GM23338 (cell line): ENCODE measurements around the gene TGFB3. TPM values are rescaled to one million over a fixed set of nuclear protein-coding genes. Genes with fewer than 3 reads are reported as not detected.
A peak's percentile ranks its signal among the peaks of the same experiment; 100 is the strongest.

Source experiments
- ATAC-seq: fragments of 200-7000 bp; cut with Tn5 transposase; 3 replicates; pipeline ENCODE4 v1.9.1; 2020
- DNase-seq: peaks from one replicate; pipeline ENCODE4 v3.0.0-alpha.2; 2015; ENCODE audit warnings: low spot score
- H2AFZ ChIP-seq: fragments of 200-600 bp; sonication (generic); 2 replicates; pipeline ENCODE4 v1.8.0; 2016; ENCODE audit warnings: antibody characterized with exemption, mild to moderate bottlenecking, moderate library complexity
- H3F3A ChIP-seq: fragments of 200-600 bp; sonication (generic); replicated peaks from 2 replicates; pipeline ENCODE4 v1.8.0; 2017; ENCODE audit warnings: antibody characterized with exemption, mixed run types, low read depth
- H3K27ac ChIP-seq: fragments of 200-600 bp; sonication (generic); 2 replicates; pipeline ENCODE4 v1.6.1; 2016; ENCODE audit warnings: low read depth
- H3K27me3 ChIP-seq: fragments of 200-600 bp; sonication (generic); 2 replicates; pipeline ENCODE4 v1.8.0; 2016; ENCODE audit warnings: mild to moderate bottlenecking, mixed run types, moderate library complexity; ENCODE audit not compliant: insufficient read depth
- H3K36me3 ChIP-seq: fragments of 200-600 bp; sonication (generic); 2 replicates; pipeline ENCODE4 v1.8.0; 2016; ENCODE audit warnings: mild to moderate bottlenecking; ENCODE audit not compliant: insufficient read depth
- H3K4me1 ChIP-seq: fragments of 200-600 bp; sonication (generic); 2 replicates; pipeline ENCODE4 v1.8.0; 2016; ENCODE audit warnings: mild to moderate bottlenecking, moderate library complexity; ENCODE audit not compliant: insufficient read depth
- H3K4me2 ChIP-seq: fragments of 200-600 bp; sonication (generic); 2 replicates; pipeline ENCODE4 v1.7.1; 2017; ENCODE audit warnings: mixed run types
- H3K4me3 ChIP-seq: fragments of 200-600 bp; sonication (generic); 2 replicates; pipeline ENCODE4 v1.6.1; 2016; ENCODE audit warnings: mixed run types
- H3K79me2 ChIP-seq: fragments of 200-600 bp; sonication (generic); replicated peaks from 2 replicates; pipeline ENCODE4 v1.8.0; 2017; ENCODE audit warnings: mild to moderate bottlenecking; ENCODE audit not compliant: insufficient read depth
- H3K9me2 ChIP-seq: fragments of 200-600 bp; sonication (generic); 2 replicates; pipeline ENCODE4 v1.8.0; 2017; ENCODE audit not compliant: insufficient read depth
- H4K20me1 ChIP-seq: fragments of 200-600 bp; sonication (generic); replicated peaks from 2 replicates; pipeline ENCODE4 v1.8.0; 2017; ENCODE audit warnings: mild to moderate bottlenecking; ENCODE audit not compliant: insufficient read depth
- H3K27ac Mint-ChIP-seq: 2 replicates; pipeline ENCODE4 v1.8.0; 2020; ENCODE audit warnings: inconsistent platforms, mild to moderate bottlenecking, moderate library complexity, mixed read lengths
- H3K27me3 Mint-ChIP-seq: 3 replicates; pipeline ENCODE4 v1.8.0; 2022; ENCODE audit warnings: low read depth, mild to moderate bottlenecking, moderate library complexity, mixed read lengths, inconsistent platforms; ENCODE audit not compliant: insufficient read depth, poor library complexity
- H3K36me3 Mint-ChIP-seq: 3 replicates; pipeline ENCODE4 v1.8.0; 2021; ENCODE audit warnings: low read depth, mild to moderate bottlenecking, inconsistent platforms, moderate library complexity, mixed read lengths
- H3K4me1 Mint-ChIP-seq: 3 replicates; pipeline ENCODE4 v1.8.0; 2020; ENCODE audit warnings: mild to moderate bottlenecking, inconsistent platforms, mixed read lengths
- H3K4me3 Mint-ChIP-seq: 3 replicates; pipeline ENCODE4 v1.8.0; 2021; ENCODE audit warnings: moderate library complexity, mild to moderate bottlenecking, inconsistent platforms, mixed read lengths
- H3K9me3 Mint-ChIP-seq: 3 replicates; pipeline ENCODE4 v1.8.0; 2020; ENCODE audit warnings: moderate library complexity, mild to moderate bottlenecking, inconsistent platforms, mixed read lengths
- CREB1 ChIP-seq: fragments of 250-450 bp; sonication (Bioruptor Pico); IDR thresholded peaks from 2 replicates; pipeline ENCODE4 v1.5.0; 2020; ENCODE audit warnings: low read depth, mild to moderate bottlenecking, moderate library complexity
- NANOG ChIP-seq: IDR thresholded peaks from 2 replicates; pipeline ENCODE4 v1.6.1; 2016; ENCODE audit warnings: antibody characterized with exemption, borderline replicate concordance
- ZNF114 ChIP-seq: fragments of 250-450 bp; sonication (Bioruptor Pico); IDR thresholded peaks from 2 replicates; pipeline ENCODE4 v1.5.0; 2020; ENCODE audit warnings: mild to moderate bottlenecking, moderate library complexity
- polyA plus RNA-seq: library from polyadenylated mRNA; unstranded; fragments of >200 nt; fragmentation: Nextera tagmentation; extraction: Ambion mirVana; gene quantifications from 2 replicates; pipeline ENCODE4 v1.2.1, GENCODE V29; 2016
- total RNA-seq: library from RNA; depleted of rRNA; stranded (reverse); fragments of >200 nt; shearing (Covaris generic); gene quantifications from 2 replicates; pipeline ENCODE4 v1.2.3, GENCODE V29; 2014
- TF ChIP-seq, protein P1 (sequence below): fragments of 250-450 bp; sonication (Bioruptor Pico); IDR thresholded peaks from 2 replicates; pipeline ENCODE4 v1.5.0; 2020; ENCODE audit warnings: mild to moderate bottlenecking, moderate library complexity
- TF ChIP-seq, protein P2 (sequence below), 2 experiments: fragments of 200-600 bp in 1 of 2; sonication (generic) in 1 of 2; conservative IDR thresholded peaks; 2 replicates each; pipeline versions ENCODE4 v1.5.1 to v1.6.1; 2016 to 2017; ENCODE audit warnings: antibody characterized with exemption in 2 of 2, low read depth in 2 of 2, mild to moderate bottlenecking in 2 of 2, moderate library complexity in 1 of 2

Gene TGFB3
- total and polyA plus RNA-seq, 2 experiments from 2014 or later = 0.17 to 0.87 TPM

GRCh38 chr14:75983019-75983358 lies 1.2 kb upstream of the TGFB3 start (continued):
- TF ChIP-seq, protein P1, sequence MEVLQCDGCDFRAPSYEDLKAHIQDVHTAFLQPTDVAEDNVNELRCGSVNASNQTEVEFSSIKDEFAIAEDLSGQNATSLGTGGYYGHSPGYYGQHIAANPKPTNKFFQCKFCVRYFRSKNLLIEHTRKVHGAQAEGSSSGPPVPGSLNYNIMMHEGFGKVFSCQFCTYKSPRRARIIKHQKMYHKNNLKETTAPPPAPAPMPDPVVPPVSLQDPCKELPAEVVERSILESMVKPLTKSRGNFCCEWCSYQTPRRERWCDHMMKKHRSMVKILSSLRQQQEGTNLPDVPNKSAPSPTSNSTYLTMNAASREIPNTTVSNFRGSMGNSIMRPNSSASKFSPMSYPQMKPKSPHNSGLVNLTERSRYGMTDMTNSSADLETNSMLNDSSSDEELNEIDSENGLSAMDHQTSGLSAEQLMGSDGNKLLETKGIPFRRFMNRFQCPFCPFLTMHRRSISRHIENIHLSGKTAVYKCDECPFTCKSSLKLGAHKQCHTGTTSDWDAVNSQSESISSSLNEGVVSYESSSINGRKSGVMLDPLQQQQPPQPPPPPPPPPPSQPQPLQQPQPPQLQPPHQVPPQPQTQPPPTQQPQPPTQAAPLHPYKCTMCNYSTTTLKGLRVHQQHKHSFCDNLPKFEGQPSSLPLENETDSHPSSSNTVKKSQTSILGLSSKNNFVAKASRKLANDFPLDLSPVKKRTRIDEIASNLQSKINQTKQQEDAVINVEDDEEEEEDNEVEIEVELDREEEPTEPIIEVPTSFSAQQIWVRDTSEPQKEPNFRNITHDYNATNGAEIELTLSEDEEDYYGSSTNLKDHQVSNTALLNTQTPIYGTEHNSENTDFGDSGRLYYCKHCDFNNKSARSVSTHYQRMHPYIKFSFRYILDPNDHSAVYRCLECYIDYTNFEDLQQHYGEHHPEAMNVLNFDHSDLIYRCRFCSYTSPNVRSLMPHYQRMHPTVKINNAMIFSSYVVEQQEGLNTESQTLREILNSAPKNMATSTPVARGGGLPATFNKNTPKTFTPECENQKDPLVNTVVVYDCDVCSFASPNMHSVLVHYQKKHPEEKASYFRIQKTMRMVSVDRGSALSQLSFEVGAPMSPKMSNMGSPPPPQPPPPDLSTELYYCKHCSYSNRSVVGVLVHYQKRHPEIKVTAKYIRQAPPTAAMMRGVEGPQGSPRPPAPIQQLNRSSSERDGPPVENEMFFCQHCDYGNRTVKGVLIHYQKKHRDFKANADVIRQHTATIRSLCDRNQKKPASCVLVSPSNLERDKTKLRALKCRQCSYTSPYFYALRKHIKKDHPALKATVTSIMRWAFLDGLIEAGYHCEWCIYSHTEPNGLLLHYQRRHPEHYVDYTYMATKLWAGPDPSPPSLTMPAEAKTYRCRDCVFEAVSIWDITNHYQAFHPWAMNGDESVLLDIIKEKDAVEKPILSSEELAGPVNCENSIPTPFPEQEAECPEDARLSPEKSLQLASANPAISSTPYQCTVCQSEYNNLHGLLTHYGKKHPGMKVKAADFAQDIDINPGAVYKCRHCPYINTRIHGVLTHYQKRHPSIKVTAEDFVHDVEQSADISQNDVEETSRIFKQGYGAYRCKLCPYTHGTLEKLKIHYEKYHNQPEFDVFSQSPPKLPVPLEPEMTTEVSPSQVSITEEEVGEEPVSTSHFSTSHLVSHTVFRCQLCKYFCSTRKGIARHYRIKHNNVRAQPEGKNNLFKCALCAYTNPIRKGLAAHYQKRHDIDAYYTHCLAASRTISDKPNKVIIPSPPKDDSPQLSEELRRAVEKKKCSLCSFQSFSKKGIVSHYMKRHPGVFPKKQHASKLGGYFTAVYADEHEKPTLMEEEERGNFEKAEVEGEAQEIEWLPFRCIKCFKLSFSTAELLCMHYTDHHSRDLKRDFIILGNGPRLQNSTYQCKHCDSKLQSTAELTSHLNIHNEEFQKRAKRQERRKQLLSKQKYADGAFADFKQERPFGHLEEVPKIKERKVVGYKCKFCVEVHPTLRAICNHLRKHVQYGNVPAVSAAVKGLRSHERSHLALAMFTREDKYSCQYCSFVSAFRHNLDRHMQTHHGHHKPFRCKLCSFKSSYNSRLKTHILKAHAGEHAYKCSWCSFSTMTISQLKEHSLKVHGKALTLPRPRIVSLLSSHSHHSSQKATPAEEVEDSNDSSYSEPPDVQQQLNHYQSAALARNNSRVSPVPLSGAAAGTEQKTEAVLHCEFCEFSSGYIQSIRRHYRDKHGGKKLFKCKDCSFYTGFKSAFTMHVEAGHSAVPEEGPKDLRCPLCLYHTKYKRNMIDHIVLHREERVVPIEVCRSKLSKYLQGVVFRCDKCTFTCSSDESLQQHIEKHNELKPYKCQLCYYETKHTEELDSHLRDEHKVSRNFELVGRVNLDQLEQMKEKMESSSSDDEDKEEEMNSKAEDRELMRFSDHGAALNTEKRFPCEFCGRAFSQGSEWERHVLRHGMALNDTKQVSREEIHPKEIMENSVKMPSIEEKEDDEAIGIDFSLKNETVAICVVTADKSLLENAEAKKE = no peak
- TF ChIP-seq ZNF114 (no peak), NANOG (no peak)

GRCh38 chr14:75982266-75983018 lies 647 bp upstream of the TGFB3 start:
- H3K27me3 Mint-ChIP-seq = peaks cover 26% of the 10 kb centered on the region

More at GRCh38 chr14:75982266-75983018, 647 bp upstream of the TGFB3 start:
- Histone ChIP-seq H3K4me1 (peaks cover 20% of the 10 kb centered on the region), H3K4me2 (peak overlapping the region; percentile 96), H3K36me3 (no peaks in the 10 kb centered on the region), H3K27ac (no peak overlapping the region), H4K20me1 (no peaks in the 10 kb centered on the region; the same call in 1 of the 2 replicates), H3K79me2 (peaks cover 11% of the 10 kb centered on the region; the same call in 1 of the 2 replicates), H3F3A (0 out of 2 replicates have a peak, but pooled peaks cover 2% of the 10 kb centered on the region), H2AFZ (peak overlapping the region; percentile 97), H3K4me3 (peak overlapping the region; percentile 97), H3K9me2 (no peaks in the 10 kb centered on the region), H3K27me3 (peaks cover 38% of the 10 kb centered on the region)
- Mint-ChIP-seq H3K4me3 (peak overlapping the region; percentile 84), H3K36me3 (no peaks in the 10 kb centered on the region), H3K9me3 (no peaks in the 10 kb centered on the region; the same call in 2 of the 3 replicates), H3K4me1 (peaks cover 34% of the 10 kb centered on the region), H3K27ac (no peak overlapping the region)
- DNase-seq (peak; percentile 88), ATAC-seq (peak; percentile 66)
- TF ChIP-seq CREB1 (CRISPR knock-in tag) = no peak
- TF ChIP-seq, protein P2, sequence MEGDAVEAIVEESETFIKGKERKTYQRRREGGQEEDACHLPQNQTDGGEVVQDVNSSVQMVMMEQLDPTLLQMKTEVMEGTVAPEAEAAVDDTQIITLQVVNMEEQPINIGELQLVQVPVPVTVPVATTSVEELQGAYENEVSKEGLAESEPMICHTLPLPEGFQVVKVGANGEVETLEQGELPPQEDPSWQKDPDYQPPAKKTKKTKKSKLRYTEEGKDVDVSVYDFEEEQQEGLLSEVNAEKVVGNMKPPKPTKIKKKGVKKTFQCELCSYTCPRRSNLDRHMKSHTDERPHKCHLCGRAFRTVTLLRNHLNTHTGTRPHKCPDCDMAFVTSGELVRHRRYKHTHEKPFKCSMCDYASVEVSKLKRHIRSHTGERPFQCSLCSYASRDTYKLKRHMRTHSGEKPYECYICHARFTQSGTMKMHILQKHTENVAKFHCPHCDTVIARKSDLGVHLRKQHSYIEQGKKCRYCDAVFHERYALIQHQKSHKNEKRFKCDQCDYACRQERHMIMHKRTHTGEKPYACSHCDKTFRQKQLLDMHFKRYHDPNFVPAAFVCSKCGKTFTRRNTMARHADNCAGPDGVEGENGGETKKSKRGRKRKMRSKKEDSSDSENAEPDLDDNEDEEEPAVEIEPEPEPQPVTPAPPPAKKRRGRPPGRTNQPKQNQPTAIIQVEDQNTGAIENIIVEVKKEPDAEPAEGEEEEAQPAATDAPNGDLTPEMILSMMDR (conservative IDR thresholded peaks at IDR 0.05; ENCODE audit: low read depth in 2 of 2) = peak; percentile 41 to 75
